ENCODE data around the gene PDZRN3. TPM values are rescaled to one million over a fixed set of nuclear protein-coding genes. Genes with fewer than 3 reads are reported as not detected.

PDZRN3 gene
- total and polyA plus RNA-seq, 4 donors: 7.3 to 36.4 (median 16.3) TPM

GRCh38 chr3:73618461-73618860, 6.3 kb downstream of the PDZRN3 start:
- TF ChIP-seq, protein P1, sequence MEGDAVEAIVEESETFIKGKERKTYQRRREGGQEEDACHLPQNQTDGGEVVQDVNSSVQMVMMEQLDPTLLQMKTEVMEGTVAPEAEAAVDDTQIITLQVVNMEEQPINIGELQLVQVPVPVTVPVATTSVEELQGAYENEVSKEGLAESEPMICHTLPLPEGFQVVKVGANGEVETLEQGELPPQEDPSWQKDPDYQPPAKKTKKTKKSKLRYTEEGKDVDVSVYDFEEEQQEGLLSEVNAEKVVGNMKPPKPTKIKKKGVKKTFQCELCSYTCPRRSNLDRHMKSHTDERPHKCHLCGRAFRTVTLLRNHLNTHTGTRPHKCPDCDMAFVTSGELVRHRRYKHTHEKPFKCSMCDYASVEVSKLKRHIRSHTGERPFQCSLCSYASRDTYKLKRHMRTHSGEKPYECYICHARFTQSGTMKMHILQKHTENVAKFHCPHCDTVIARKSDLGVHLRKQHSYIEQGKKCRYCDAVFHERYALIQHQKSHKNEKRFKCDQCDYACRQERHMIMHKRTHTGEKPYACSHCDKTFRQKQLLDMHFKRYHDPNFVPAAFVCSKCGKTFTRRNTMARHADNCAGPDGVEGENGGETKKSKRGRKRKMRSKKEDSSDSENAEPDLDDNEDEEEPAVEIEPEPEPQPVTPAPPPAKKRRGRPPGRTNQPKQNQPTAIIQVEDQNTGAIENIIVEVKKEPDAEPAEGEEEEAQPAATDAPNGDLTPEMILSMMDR (IDR thresholded peaks at IDR 0.05; ENCODE audit: control extremely low read depth, extremely low read depth): no peak
- H3K4me1 ChIP-seq (ENCODE audit: control insufficient read depth in 5 of 5, insufficient read depth in 5 of 5, low read length in 5 of 5): peaks cover 0 to 42% (median 10%) of the 10 kb centered on the region in 5 donors
- no peak overlapping the region for H3K4me3 ChIP-seq
- H3K9me3 ChIP-seq (ENCODE audit: control insufficient read depth in 4 of 4, insufficient read depth in 3 of 4, low read length in 3 of 4): no peaks in the 10 kb centered on the region
- H3K9ac ChIP-seq (ENCODE audit: insufficient read depth in 1 of 2, low read length in 2 of 2): no peak overlapping the region
- peak overlapping the region in 1 of 2 donors; percentile 65 for H3K27ac ChIP-seq (ENCODE audit: low read depth in 1 of 2, low read length in 1 of 2)
- ATAC-seq (ENCODE audit: insufficient read depth, low FRiP score) (no peak), DNase-seq (no peak)
- 60 to 76% methylated on average over 2 of the region's 2 CpGs for WGBS, 2 donors
- H3K27me3 ChIP-seq (ENCODE audit: control insufficient read depth in 3 of 3, insufficient read depth in 3 of 3, low read length in 2 of 3): no peaks in the 10 kb centered on the region
- peaks cover 0 to 6% (median 0%) of the 10 kb centered on the region in 4 donors for H3K36me3 ChIP-seq (ENCODE audit: control insufficient read depth in 4 of 4, insufficient read depth in 4 of 4, low read length in 4 of 4)

GRCh38 chr3:73616056-73616455, 8.7 kb downstream of the PDZRN3 start:
- Histone ChIP-seq H3K4me3 (no peak overlapping the region), H3K27ac (ENCODE audit: low read depth in 1 of 2, low read length in 1 of 2) (no peak overlapping the region), H3K27me3 (ENCODE audit: control insufficient read depth in 3 of 3, insufficient read depth in 3 of 3, low read length in 2 of 3) (no peaks in the 10 kb centered on the region), H3K4me1 (ENCODE audit: control insufficient read depth in 5 of 5, insufficient read depth in 5 of 5, low read length in 5 of 5) (peaks cover 0 to 39% (median 23%) of the 10 kb centered on the region in 5 donors), H3K36me3 (ENCODE audit: control insufficient read depth in 4 of 4, insufficient read depth in 4 of 4, low read length in 4 of 4) (peaks cover 0 to 6% (median 0%) of the 10 kb centered on the region in 4 donors), H3K9me3 (ENCODE audit: control insufficient read depth in 4 of 4, insufficient read depth in 3 of 4, low read length in 3 of 4) (no peaks in the 10 kb centered on the region), H3K9ac (ENCODE audit: insufficient read depth in 1 of 2, low read length in 2 of 2) (no peak overlapping the region)
- ATAC-seq (ENCODE audit: insufficient read depth, low FRiP score): no peak
- 89 to 97% methylated on average over 3 of the region's 3 CpGs for WGBS, 2 donors
- TF ChIP-seq, protein P1 (IDR thresholded peaks at IDR 0.05; ENCODE audit: control extremely low read depth, extremely low read depth): no peak
- no peak for DNase-seq

DNA sequence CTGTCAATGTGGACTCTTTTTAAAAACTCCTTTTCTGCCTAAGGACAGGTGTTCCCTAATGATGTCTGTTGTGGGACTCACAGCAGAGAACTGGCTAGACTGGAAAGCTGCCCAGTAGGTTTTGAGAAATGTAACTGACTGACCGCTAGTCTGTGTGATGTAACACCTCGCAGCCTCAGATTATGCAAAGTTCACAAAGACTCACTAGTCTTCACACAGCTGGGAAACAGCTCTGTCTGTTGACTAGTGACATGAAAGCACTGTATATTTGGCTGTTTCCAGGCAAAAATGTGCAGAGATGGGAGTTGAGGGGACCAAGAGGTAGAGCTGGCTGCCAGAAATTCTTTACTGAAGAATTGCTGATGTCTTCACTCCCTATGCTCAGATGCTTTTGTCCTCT, 10.3 kb downstream of the PDZRN3 start:
- Histone ChIP-seq H3K27ac (ENCODE audit: low read depth in 1 of 2, low read length in 1 of 2) (peak overlapping the region in 1 of 2 donors; percentile 61), H3K4me3 (no peak overlapping the region), H3K9me3 (ENCODE audit: control insufficient read depth in 4 of 4, insufficient read depth in 3 of 4, low read length in 3 of 4) (no peaks in the 10 kb centered on the region), H3K36me3 (ENCODE audit: control insufficient read depth in 4 of 4, insufficient read depth in 4 of 4, low read length in 4 of 4) (no peaks in the 10 kb centered on the region), H3K9ac (ENCODE audit: insufficient read depth in 1 of 2, low read length in 2 of 2) (no peak overlapping the region), H3K4me1 (ENCODE audit: control insufficient read depth in 5 of 5, insufficient read depth in 5 of 5, low read length in 5 of 5) (peaks cover 0 to 34% (median 21%) of the 10 kb centered on the region in 5 donors), H3K27me3 (ENCODE audit: control insufficient read depth in 3 of 3, insufficient read depth in 3 of 3, low read length in 2 of 3) (no peaks in the 10 kb centered on the region)
- 53 to 58% methylated on average over 2 of the region's 2 CpGs for WGBS, 2 donors
- ATAC-seq (ENCODE audit: insufficient read depth, low FRiP score) (peak; percentile 17), DNase-seq (peak; percentile 71 to 87 (median 84))
- TF ChIP-seq, protein P1 (IDR thresholded peaks at IDR 0.05; ENCODE audit: control extremely low read depth, extremely low read depth): no peak

GRCh38 chr3:73611176-73611575, 13.6 kb downstream of the PDZRN3 start:
- TF ChIP-seq, protein P1 (IDR thresholded peaks at IDR 0.05; ENCODE audit: control extremely low read depth, extremely low read depth): no peak
- peak overlapping the region in 1 of 2 donors; percentile 58 for H3K27ac ChIP-seq (ENCODE audit: low read depth in 1 of 2, low read length in 1 of 2)
- no peaks in the 10 kb centered on the region for H3K27me3 ChIP-seq (ENCODE audit: control insufficient read depth in 3 of 3, insufficient read depth in 3 of 3, low read length in 2 of 3)
- DNase-seq (no peak), ATAC-seq (ENCODE audit: insufficient read depth, low FRiP score) (no peak)
- H3K4me1 ChIP-seq (ENCODE audit: control insufficient read depth in 5 of 5, insufficient read depth in 5 of 5, low read length in 5 of 5): peaks cover 0 to 30% (median 21%) of the 10 kb centered on the region in 5 donors
- no peak overlapping the region for H3K9ac ChIP-seq (ENCODE audit: insufficient read depth in 1 of 2, low read length in 2 of 2)
- peaks cover 0 to 5% (median 0%) of the 10 kb centered on the region in 4 donors for H3K36me3 ChIP-seq (ENCODE audit: control insufficient read depth in 4 of 4, insufficient read depth in 4 of 4, low read length in 4 of 4)
- H3K9me3 ChIP-seq (ENCODE audit: control insufficient read depth in 4 of 4, insufficient read depth in 3 of 4, low read length in 3 of 4): no peaks in the 10 kb centered on the region
- no peak overlapping the region for H3K4me3 ChIP-seq
